B cell (primary cell): ENCODE results near the gene PRDM11. TPM values are rescaled to one million over a fixed set of nuclear protein-coding genes. Genes with fewer than 3 reads are reported as not detected.

Experiments
- ATAC-seq: fragments of 200-7000 bp; cut with Tn5 transposase; one replicate; pipeline ENCODE4 v1.10.0; 2021; ENCODE audit warnings: low read depth, mild to moderate bottlenecking, moderate number of reproducible peaks, moderate library complexity
- CTCF ChIA-PET: fragments of 350-600 bp; sonication (Branson Sonifier 250); formaldehyde crosslinking; loops from one replicate; lab custom pipeline; 2021; ENCODE audit warnings: antibody characterized with exemption, inconsistent platforms; lab: Charles Lee
- POLR2A ChIA-PET: fragments of 350-600 bp; sonication (Branson Sonifier 250); formaldehyde crosslinking; loops from one replicate; lab custom pipeline; 2021; ENCODE audit warnings: antibody characterized with exemption; lab: Charles Lee
- DNase-seq: peaks from one replicate; pipeline ENCODE4 v3.0.0; 2013
- H2AFZ ChIP-seq: 2 replicates; pipeline ENCODE4 v1.6.1; 2012; ENCODE audit warnings: mild to moderate bottlenecking, low read depth, low read length; ENCODE audit not compliant: insufficient read depth, poor library complexity, severe bottlenecking
- H3K27ac ChIP-seq, 2 donors: 1 replicate in 1 of 2; 2 replicates in 1 of 2; pipeline ENCODE4 v1.5.1; 2012 to 2013; ENCODE audit warnings: low read length in 2 of 2, mild to moderate bottlenecking in 2 of 2, moderate library complexity in 1 of 2
- H3K27me3 ChIP-seq, 4 experiments: fragments of 200-600 bp in 1 of 4; sonication (generic) in 1 of 4; replicated peaks in 1 of 4; 1 replicate in 2 of 4; 2 replicates in 2 of 4; pipeline versions ENCODE4 v1.6.1 to v1.7.0; 2013 to 2016; ENCODE audit warnings: low read length in 3 of 4, mild to moderate bottlenecking in 2 of 4, mixed read lengths in 1 of 4, moderate library complexity in 1 of 4; ENCODE audit not compliant: insufficient read depth in 4 of 4, control insufficient read depth in 3 of 4; ENCODE audit errors: control extremely low read depth in 1 of 4
- H3K36me3 ChIP-seq, 2 experiments: replicated peaks in 1 of 2; 1 replicate in 1 of 2; 2 replicates in 1 of 2; pipeline versions ENCODE4 v1.6.1 to v1.7.1; 2013; ENCODE audit warnings: low read length in 1 of 2; ENCODE audit not compliant: insufficient read depth in 2 of 2, control insufficient read depth in 1 of 2; ENCODE audit errors: control extremely low read depth in 1 of 2, extremely low read depth in 1 of 2
- H3K4me1 ChIP-seq, 2 donors: fragments of 200-600 bp in 1 of 2; sonication (generic) in 1 of 2; 1 replicate in 1 of 2; 2 replicates in 1 of 2; pipeline versions ENCODE4 v1.5.1 to v1.6.1; 2013 to 2017; ENCODE audit warnings: low read length in 2 of 2; ENCODE audit not compliant: control insufficient read depth in 2 of 2, insufficient read depth in 2 of 2
- H3K4me2 ChIP-seq: replicated peaks from 2 replicates; pipeline ENCODE3; 2012; ENCODE audit warnings: mild to moderate bottlenecking, low read depth, low read length; ENCODE audit not compliant: poor library complexity, severe bottlenecking
- H3K4me3 ChIP-seq, 5 experiments: fragments of 200-600 bp in 1 of 5; sonication (generic) in 1 of 5; 1 replicate in 3 of 5; 2 replicates in 2 of 5; pipeline versions ENCODE4 v1.5.1 to v1.7.0; 2011 to 2016; ENCODE audit warnings: low read length in 4 of 5, mild to moderate bottlenecking in 4 of 5, low read depth in 2 of 5, control low read depth in 1 of 5, moderate library complexity in 1 of 5; ENCODE audit not compliant: insufficient read depth in 1 of 5; ENCODE audit errors: control extremely low read depth in 1 of 5, extremely low read depth in 1 of 5
- H3K79me2 ChIP-seq: fragments of 200-600 bp; sonication (generic); one replicate; pipeline ENCODE4 v1.6.0; 2016; ENCODE audit warnings: low read length; ENCODE audit not compliant: control insufficient read depth, insufficient read depth
- H3K9ac ChIP-seq: fragments of 200-600 bp; sonication (generic); 2 replicates; pipeline ENCODE4 v1.6.1; 2017; ENCODE audit warnings: mild to moderate bottlenecking, low read length, moderate library complexity
- H3K9me3 ChIP-seq, 3 donors: one replicate each; pipeline versions ENCODE4 v1.6.1 to v1.7.1; 2013; ENCODE audit warnings: low read length in 2 of 3; ENCODE audit not compliant: control insufficient read depth in 2 of 3, insufficient read depth in 1 of 3; ENCODE audit errors: control extremely low read depth in 1 of 3
- H4K20me1 ChIP-seq: 2 replicates; pipeline ENCODE4 v1.6.0; 2012; ENCODE audit warnings: mild to moderate bottlenecking, low read length; ENCODE audit not compliant: insufficient read depth, control insufficient read depth, poor library complexity, severe bottlenecking
- H3K27ac Mint-ChIP-seq: one replicate; pipeline ENCODE4 v1.8.0; 2021; ENCODE audit warnings: mixed read lengths
- H3K27me3 Mint-ChIP-seq: one replicate; pipeline ENCODE4 v1.8.0; 2021; ENCODE audit warnings: mixed read lengths
- H3K4me1 Mint-ChIP-seq: one replicate; pipeline ENCODE4 v1.8.0; 2021; ENCODE audit warnings: mixed read lengths
- H3K4me3 Mint-ChIP-seq: one replicate; pipeline ENCODE4 v1.8.0; 2021; ENCODE audit warnings: mixed read lengths
- H3K9me3 Mint-ChIP-seq: one replicate; pipeline ENCODE4 v1.8.0; 2022; ENCODE audit warnings: mixed read lengths; ENCODE audit not compliant: insufficient read depth
- EZH2 ChIP-seq: IDR thresholded peaks from 2 replicates; pipeline ENCODE4 v1.6.1; 2012; ENCODE audit warnings: borderline replicate concordance, low read depth, mild to moderate bottlenecking, moderate library complexity, low read length; ENCODE audit not compliant: insufficient read depth, poor library complexity, severe bottlenecking
- WGBS: methylation state at CpG from one replicate; pipeline ENCODE4 v1.1.5; 2013; ENCODE audit warnings: missing lambda C conversion rate; ENCODE audit not compliant: insufficient coverage; 5-methylcytosine and 5-hydroxymethylcytosine counted together
- intact Hi-C: fragments of 100-400 bp; cut with micrococcal nuclease; formaldehyde crosslinking; loops from one replicate; pipeline ENCODE4 v1.10.0; 2022
- polyA plus RNA-seq: library from polyadenylated mRNA; depleted of rRNA; stranded (reverse); fragments of >200 nt; gene quantifications from 2 replicates; pipeline ENCODE4 v1.2.3, GENCODE V29; 2012
- total RNA-seq, 2 donors: library from RNA; stranded (reverse); fragments of 120-200 nt in 1 of 2; gene quantifications; 1 replicate in 1 of 2; 2 replicates in 1 of 2; pipeline versions ENCODE4 v1.2.3 to v1.2.4, GENCODE V29; 2013 to 2022
- TF ChIP-seq, protein P1 (sequence below): fragments of 200-600 bp; IDR thresholded peaks from one replicate; pipeline ENCODE4 v1.8.0; 2022; ENCODE audit warnings: antibody characterized with exemption, mild to moderate bottlenecking

PRDM11 gene
- total and polyA plus RNA-seq, 2 donors (not counting 1 experiment from before 2014, with no cell fraction given), result 9.5 to 26.2 TPM

DNA sequence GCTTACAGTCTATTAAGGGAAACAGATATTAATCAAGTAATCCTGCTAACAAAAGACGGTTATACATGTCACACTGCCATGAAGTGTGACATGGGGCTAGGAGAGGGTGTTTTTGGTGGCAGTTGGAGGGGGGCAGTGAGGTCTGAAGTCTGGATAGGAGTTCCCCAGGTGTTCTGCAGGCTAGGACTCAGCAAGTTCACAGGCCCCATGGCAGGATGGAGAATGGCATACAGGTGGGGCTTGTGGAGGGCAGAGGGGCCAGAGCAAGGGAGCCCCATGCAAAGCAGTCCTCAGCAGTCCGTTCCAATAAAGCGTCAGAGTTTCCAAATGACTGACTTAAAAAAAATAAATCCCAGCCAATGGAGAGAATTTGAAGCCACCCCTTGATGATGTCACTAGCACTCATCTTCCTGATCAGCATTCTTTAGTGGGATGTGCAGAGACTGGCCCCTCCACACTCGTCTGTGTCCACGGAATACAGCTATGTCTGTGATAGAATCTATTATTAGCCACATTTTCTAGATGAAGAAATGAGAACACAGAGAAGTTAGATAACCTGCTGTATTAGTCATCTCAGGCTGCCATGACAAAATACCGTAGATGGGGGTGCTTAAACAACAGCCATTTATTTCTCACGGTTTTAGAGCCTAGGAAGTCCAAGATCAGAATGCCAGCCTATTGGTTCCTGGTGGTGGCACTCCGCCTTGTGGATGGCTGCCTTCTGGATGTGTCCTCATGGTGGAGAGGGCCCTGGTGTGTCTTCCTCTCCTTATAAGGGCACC, 32.6 kb downstream of the PRDM11 start:
- whole genome bisulfite sequencing, result 60% methylated on average over 1 of the region's 8 CpGs
- no peak overlapping the region for H3K27ac Mint-ChIP-seq
- H3K4me1 ChIP-seq, result peaks cover 8 to 18% of the 10 kb centered on the region in 2 donors
- peaks cover 6% of the 10 kb centered on the region for H3K79me2 ChIP-seq
- H2AFZ ChIP-seq, result no peak overlapping the region
- DNase-seq (no peak), ATAC-seq (no peak)
- peak overlapping the region; percentile 81 for H3K4me2 ChIP-seq
- H3K4me3 ChIP-seq, result no peak overlapping the region
- peaks cover 0 to 12% (median 5%) of the 10 kb centered on the region in 4 experiments for H3K27me3 ChIP-seq
- peaks cover 12% of the 10 kb centered on the region for H3K27me3 Mint-ChIP-seq
- ChIA-PET CTCF (no interaction called here), POLR2A (no interaction called here)
- intact Hi-C loops, result loop anchor here (2.0 kb wide), 1 partner anchor 32 kb away; the partner anchor contains the start of gene PRDM11
- H3K9me3 ChIP-seq, result no peaks in the 10 kb centered on the region
- peaks cover 0 to 23% of the 10 kb centered on the region in 2 experiments for H3K36me3 ChIP-seq
- peak overlapping the region; percentile 90 for H3K4me3 Mint-ChIP-seq
- TF ChIP-seq, protein P1, sequence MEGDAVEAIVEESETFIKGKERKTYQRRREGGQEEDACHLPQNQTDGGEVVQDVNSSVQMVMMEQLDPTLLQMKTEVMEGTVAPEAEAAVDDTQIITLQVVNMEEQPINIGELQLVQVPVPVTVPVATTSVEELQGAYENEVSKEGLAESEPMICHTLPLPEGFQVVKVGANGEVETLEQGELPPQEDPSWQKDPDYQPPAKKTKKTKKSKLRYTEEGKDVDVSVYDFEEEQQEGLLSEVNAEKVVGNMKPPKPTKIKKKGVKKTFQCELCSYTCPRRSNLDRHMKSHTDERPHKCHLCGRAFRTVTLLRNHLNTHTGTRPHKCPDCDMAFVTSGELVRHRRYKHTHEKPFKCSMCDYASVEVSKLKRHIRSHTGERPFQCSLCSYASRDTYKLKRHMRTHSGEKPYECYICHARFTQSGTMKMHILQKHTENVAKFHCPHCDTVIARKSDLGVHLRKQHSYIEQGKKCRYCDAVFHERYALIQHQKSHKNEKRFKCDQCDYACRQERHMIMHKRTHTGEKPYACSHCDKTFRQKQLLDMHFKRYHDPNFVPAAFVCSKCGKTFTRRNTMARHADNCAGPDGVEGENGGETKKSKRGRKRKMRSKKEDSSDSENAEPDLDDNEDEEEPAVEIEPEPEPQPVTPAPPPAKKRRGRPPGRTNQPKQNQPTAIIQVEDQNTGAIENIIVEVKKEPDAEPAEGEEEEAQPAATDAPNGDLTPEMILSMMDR, result no peak
- no peak for TF ChIP-seq EZH2
- H3K9ac ChIP-seq, result no peak overlapping the region
- no peak overlapping the region for H3K27ac ChIP-seq
- H3K9me3 Mint-ChIP-seq, result no peaks in the 10 kb centered on the region
- H4K20me1 ChIP-seq, result peaks cover 52% of the 10 kb centered on the region
- H3K4me1 Mint-ChIP-seq, result peaks cover 24% of the 10 kb centered on the region

GRCh38 chr11:45179686-45180178, 33.3 kb downstream of the PRDM11 start:
- Histone ChIP-seq H3K27ac (no peak overlapping the region), H2AFZ (no peak overlapping the region), H3K4me2 (peak overlapping the region; percentile 81), H3K9ac (peak overlapping the region; percentile 56), H3K9me3 (no peaks in the 10 kb centered on the region), H3K27me3 (peaks cover 0 to 12% (median 5%) of the 10 kb centered on the region in 4 experiments), H3K36me3 (peaks cover 0 to 28% of the 10 kb centered on the region in 2 experiments), H4K20me1 (peaks cover 46% of the 10 kb centered on the region), H3K4me3 (peak overlapping the region in 4 of 5 experiments; percentile 5 to 48 (median 41)), H3K4me1 (peaks cover 8 to 18% of the 10 kb centered on the region in 2 donors), H3K79me2 (peaks cover 6% of the 10 kb centered on the region)
- POLR2A ChIA-PET, result no interaction called here
- CTCF ChIA-PET, result no interaction called here
- no peak for DNase-seq
- 43% methylated on average over 6 of the region's 6 CpGs for WGBS
- H3K27ac Mint-ChIP-seq, result no peak overlapping the region
- peaks cover 12% of the 10 kb centered on the region for H3K27me3 Mint-ChIP-seq
- TF ChIP-seq, protein P1, result no peak
- no peak for TF ChIP-seq EZH2
- intact Hi-C loops, result loop anchor here (2.0 kb wide), 1 partner anchor 33 kb away; the partner anchor contains the start of gene PRDM11
- H3K4me1 Mint-ChIP-seq, result peaks cover 24% of the 10 kb centered on the region
- no peaks in the 10 kb centered on the region for H3K9me3 Mint-ChIP-seq
- peak overlapping the region; percentile 90 for H3K4me3 Mint-ChIP-seq
- no peak for ATAC-seq
